GM13977 (cell line): ENCODE results near the gene METAP2.
"Not testable (repeated sequence)": the region's sequence is repeated elsewhere in the genome, so short reads cannot be mapped to it uniquely, and the experiment has no call there.

Experiments
- DNase-seq: peaks from one replicate; pipeline ENCODE4 v3.0.0; 2012; ENCODE audit warnings: low spot score
- in situ Hi-C: fragments of 300-500 bp; cut with MboI; formaldehyde crosslinking; loops from one replicate; pipeline ENCODE4 v1.12.0; 2022; ENCODE audit warnings: low sequenced_read_pairs, low pct_unique_long_range_greater_than_20kb, mixed read lengths, inconsistent platforms; ENCODE audit not compliant: unreplicated experiment
- TF ChIP-seq, protein P1 (sequence below): IDR thresholded peaks from 2 replicates; pipeline ENCODE4 v1.5.1; 2012; ENCODE audit warnings: mild to moderate bottlenecking, control low read depth; ENCODE audit not compliant: insufficient read depth; ENCODE audit errors: extremely low read depth, missing control alignments

The METAP2 gene

DNA sequence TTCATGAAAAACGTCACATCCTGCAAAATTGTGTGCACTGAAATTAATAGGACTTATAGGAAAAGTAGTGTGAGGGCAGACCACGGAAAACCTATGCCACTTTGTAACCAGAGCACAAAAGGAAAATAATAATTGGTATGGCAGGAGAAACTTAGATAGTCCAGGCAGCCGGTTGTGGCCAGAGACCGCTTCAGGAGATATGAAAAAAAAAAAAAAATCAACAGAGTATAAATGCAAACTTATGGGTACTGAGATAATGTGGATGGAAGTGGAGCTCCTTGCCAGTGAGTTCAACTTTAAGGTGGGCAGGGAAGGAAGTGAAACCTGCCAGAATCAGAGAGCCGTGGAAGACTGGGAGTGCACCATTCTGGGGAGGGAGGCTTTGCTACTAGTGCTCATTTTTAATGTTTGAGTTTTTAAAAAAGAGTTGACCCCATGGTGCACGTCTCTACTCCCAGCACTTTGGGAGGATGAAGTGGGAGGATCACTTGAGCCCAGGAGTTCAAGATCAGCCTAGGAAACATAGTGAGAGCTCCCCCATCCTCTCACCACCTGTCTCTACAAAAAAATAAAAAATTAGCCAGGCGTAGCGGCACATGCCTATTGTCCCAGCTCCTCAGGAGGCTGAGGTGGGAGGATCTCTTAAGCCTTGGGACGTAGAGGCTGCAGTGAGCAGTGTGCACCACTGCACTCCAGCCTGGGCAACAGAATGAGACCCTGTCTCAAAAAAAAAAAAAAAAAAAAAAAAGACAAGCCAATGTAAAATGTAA, 34.3 kb upstream of the METAP2 start:
- DNase-seq, result no peak
- TF ChIP-seq, protein P1, sequence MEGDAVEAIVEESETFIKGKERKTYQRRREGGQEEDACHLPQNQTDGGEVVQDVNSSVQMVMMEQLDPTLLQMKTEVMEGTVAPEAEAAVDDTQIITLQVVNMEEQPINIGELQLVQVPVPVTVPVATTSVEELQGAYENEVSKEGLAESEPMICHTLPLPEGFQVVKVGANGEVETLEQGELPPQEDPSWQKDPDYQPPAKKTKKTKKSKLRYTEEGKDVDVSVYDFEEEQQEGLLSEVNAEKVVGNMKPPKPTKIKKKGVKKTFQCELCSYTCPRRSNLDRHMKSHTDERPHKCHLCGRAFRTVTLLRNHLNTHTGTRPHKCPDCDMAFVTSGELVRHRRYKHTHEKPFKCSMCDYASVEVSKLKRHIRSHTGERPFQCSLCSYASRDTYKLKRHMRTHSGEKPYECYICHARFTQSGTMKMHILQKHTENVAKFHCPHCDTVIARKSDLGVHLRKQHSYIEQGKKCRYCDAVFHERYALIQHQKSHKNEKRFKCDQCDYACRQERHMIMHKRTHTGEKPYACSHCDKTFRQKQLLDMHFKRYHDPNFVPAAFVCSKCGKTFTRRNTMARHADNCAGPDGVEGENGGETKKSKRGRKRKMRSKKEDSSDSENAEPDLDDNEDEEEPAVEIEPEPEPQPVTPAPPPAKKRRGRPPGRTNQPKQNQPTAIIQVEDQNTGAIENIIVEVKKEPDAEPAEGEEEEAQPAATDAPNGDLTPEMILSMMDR, result no peak
- in situ Hi-C loops, result no loop called here

DNA sequence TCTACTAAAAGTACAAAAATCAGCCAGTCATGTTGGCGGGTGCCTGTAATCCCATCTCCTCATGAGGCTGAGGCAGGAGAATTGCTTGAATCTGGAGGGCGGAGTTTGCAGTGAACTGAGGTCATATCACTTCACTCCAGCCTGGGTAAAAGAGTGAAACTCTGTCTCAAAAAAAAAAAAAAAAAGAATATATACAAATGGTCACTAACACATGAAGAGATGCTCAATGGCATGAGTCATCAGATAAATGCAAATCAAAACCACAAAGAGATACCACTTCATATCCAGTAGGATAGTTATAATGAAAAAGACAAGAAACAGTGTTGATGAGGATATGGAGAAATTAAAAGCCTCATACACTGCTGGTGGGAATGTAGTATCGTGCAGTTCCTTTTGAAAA, 33.6 kb upstream of the METAP2 start:
- TF ChIP-seq, protein P1, result no peak
- DNase-seq, result no peak
- in situ Hi-C loops, result no loop called here

DNA sequence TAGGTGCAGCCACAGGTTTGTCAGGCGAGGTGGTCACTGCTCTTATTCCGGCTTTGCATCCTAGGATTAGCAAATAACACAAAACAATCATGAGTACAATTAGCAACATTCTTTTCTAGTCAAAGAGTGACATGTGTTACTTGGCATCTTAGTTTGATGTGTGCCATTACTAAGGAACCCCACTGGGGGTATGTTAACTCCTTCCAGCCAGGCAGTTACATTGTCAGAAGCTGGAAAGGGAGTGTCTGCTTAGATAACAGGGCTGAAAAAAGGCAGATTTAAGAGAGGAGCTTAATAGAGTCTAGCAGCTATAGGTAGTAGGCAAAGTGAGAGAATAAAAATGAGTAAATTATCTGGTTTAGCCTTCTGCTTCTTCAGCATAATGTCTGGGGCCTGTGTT, 30.5 kb upstream of the METAP2 start:
- TF ChIP-seq, protein P1, result no peak
- DNase-seq, result no peak
- in situ Hi-C loops, result no loop called here

DNA sequence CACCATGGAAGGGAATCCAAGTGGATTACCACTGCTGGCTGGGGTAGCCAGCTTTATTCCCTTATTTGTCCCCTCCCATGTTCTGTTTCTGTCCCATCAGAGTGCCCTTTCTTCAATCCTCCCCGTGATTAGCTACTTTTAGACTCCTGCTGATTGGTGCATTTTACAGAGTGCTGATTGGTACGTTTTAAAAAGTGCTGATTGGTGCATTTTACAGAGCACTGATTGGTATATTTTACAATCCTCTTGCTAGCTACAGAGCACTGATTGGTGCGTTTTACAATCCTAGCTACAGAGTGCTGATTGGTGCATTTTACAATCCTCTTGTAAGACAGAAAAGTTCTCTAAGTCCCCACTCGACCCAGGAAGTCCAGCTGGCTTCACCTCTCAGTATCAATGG, 28.9 kb upstream of the METAP2 start:
- in situ Hi-C loops, DNase-seq: not testable (repeated sequence)

DNA sequence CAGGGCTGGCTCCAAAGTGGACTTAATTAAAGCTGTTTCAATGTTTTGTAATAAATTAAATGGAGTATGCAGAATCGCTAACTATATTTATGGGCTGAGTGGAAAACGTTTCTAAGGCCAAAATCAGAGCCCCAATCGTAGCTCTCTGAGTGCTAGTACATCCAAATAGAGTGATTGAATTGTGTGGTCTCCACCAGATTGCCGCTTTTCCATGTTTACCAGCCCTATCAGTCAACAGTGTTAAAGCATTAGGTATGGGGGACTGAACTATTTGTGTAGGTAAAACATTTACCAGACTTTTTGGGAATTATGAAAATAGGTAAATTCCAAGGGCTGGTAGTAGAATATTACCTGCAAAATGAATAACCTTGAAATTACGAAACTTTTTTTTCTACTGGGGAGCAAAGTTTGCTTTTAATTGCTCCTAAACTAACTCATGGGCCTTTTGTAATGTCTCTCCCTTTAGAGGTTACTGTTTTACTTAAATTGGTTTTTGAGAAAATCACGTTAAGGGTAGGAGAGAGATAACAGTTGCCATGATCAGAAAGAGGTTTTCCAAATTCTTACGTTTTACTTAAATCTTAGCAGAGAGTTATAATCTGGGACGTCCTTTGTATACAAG, 28.0 kb upstream of the METAP2 start:
- no peak for DNase-seq
- TF ChIP-seq, protein P1, result no peak
- in situ Hi-C loops, result no loop called here

DNA sequence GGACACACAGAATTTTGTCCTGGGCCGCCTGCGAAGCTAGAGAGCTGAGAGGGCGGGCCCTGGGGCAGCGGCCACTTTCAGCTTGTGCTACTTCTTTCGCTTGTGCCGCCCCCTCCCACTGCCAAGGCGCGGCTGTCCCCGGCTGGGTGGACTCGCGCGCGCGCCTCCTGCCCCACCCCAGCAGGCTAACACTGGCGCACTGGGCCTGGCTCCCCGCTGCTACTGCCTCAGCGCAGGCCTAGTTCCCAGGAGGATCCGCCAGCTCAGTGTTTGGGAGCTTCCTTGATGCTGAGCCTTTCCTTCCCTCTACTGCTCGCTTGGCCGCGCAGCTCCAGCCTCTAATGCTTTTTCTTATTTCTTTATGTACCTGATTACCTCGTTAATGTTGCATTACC, 27.4 kb upstream of the METAP2 start:
- TF ChIP-seq, protein P1, result no peak
- no peak for DNase-seq
- in situ Hi-C loops, result no loop called here

DNA sequence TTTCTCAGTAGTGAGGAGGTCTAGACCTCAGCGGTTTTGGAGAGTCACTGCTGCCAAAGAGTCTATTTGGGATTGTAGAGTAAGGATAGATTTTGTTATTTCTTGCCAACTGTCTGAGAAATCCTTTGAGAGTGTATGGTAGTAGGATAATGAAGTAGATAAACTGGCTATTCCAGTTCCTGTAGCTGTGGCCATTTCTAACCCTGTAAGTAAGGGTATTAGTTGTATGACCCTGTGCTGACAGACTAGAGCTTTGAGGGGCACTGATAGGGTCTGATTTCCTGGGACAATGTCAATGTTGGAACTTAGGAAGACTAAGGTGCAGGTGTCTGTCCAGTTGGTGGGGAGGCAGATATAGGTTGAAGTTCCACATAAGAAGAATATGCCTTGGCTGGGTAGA, 24.3 kb upstream of the METAP2 start:
- DNase-seq, in situ Hi-C loops: not testable (repeated sequence)

DNA sequence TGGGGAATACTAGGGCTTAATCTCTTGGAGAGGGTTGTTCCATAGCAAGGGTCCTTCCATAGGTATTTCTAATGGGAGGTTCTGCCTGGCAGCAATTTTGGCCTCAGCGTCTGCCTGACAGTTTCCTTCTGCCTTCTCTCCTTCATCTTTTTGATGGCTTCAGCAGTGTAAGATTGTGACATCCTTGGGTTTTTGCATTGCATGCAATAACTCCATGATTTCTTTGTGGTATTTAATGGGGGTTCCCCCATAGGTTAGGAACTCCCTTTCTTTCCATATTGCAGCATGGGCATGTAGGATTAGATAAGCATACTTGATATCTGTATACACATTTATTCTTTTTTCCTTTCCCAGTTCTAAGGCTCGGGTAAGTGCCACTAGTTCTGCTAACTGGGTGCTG, 21.5 kb upstream of the METAP2 start:
- in situ Hi-C loops, result not testable (repeated sequence)

DNA sequence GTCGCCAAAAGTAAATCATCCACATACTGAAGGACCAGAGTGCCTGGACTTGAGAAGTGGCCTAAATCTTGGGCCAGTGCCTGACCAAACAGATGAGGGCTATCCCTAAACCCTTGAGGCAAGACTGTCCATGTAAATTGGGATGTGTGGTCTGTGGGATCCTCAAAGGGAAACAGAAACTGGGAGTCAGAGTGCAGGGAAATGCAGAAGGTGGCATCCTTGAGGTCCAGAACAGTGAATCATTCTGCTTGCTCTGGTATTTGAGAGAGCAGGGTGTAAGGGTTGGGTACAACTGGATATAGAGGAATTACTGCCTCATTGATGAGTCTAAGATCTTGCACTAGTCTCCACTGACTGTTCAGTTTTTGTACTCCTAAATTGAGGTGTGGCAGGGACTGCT, 20.1 kb upstream of the METAP2 start:
- in situ Hi-C loops, DNase-seq: not testable (repeated sequence)

More for the DNA sequence above, 21.5 kb upstream of the METAP2 start:
- DNase-seq, result not testable (repeated sequence)

DNA sequence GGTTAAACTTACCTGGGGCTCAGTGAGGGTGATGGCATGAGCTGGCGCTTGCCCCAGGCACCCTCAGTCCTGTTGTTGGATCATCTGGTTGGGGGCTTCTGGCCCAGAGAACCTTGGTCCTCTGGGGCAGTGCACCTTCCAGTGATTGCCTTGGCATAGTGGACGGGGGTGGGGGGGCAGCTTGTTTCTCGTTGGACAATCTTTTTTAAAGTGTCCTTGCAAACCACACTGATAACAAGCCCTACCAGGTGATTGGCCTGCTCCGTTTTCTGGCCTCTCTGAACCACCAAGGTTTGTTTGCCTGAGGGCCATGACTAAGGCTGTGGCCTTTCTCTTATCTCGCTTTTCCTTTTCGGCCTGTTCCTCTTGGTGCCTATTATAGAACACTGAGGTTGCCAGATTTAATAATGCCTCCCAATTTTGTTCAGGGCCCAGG, 19.2 kb upstream of the METAP2 start:
- DNase-seq, in situ Hi-C loops: not testable (repeated sequence)

DNA sequence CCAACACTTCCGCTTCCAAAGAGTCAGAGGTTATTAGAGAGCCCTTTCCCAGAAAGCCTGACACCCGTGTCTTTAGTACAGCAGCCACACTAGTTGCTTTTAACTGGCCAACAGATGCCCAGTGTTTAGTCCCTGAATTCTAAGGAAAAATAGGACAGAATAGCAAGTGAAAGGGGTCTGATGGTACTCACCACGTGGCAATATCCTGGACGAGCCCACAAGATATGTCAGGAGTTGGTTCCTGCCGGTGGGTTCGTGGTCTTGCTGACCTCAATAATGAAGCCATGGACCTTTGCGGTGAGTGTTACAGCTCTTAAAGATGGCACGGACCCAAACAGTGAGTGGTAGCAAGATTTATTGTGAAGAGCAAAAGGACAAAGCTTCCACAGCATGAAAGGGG, 16.3 kb upstream of the METAP2 start:
- DNase-seq, in situ Hi-C loops: not testable (repeated sequence)
